H1 (cell line): ENCODE data around the gene KRT85. TPM values are rescaled to one million over a fixed set of nuclear protein-coding genes. Genes with fewer than 3 reads are reported as not detected.

Source experiments
- CTCF ChIA-PET: fragments of 300-600 bp; sonication (Branson Sonifier 250); formaldehyde crosslinking; loops from one replicate; lab custom pipeline; 2021; ENCODE audit not compliant: partially characterized antibody; lab: Charles Lee
- POLR2A ChIA-PET: fragments of 300-600 bp; sonication (Branson Sonifier 250); formaldehyde crosslinking; loops from one replicate; lab custom pipeline; 2021; ENCODE audit warnings: inconsistent platforms; ENCODE audit not compliant: partially characterized antibody; lab: Charles Lee
- DNase-seq, 2 experiments: peaks; one replicate each; pipeline versions ENCODE4 v3.0.0 to v3.0.0-alpha.2; 2010 to 2022; ENCODE audit warnings: low spot score in 2 of 2, low read depth in 1 of 2, mixed read lengths in 1 of 2
- FAIRE-seq: peaks from 2 replicates; lab custom pipeline; 2011; peaks lifted over from hg19 to GRCh38; lab: Jason Lieb, UNC
- H2AFZ ChIP-seq: 2 replicates; pipeline ENCODE4 v1.8.1; 2012; ENCODE audit warnings: low read length, inconsistent platforms
- H2AK5ac ChIP-seq: 2 replicates; pipeline ENCODE4 v1.6.1; 2013; ENCODE audit warnings: low read depth, low read length
- H2BK120ac ChIP-seq: replicated peaks from 2 replicates; pipeline ENCODE3; 2013; ENCODE audit warnings: low read depth, low read length, inconsistent platforms
- H2BK12ac ChIP-seq: 2 replicates; pipeline ENCODE4 v1.6.1; 2013; ENCODE audit warnings: low read depth, low read length
- H2BK15ac ChIP-seq: 2 replicates; pipeline ENCODE4 v1.6.1; 2013; ENCODE audit warnings: low read length
- H2BK20ac ChIP-seq: 2 replicates; pipeline ENCODE4 v1.6.1; 2013; ENCODE audit warnings: low read length
- H2BK5ac ChIP-seq: 2 replicates; pipeline ENCODE4 v1.6.1; 2013; ENCODE audit warnings: low read depth, low read length
- H3K14ac ChIP-seq: 2 replicates; pipeline ENCODE4 v1.6.1; 2013; ENCODE audit warnings: inconsistent platforms; ENCODE audit not compliant: insufficient read length
- H3K18ac ChIP-seq: 2 replicates; pipeline ENCODE4 v1.6.1; 2013; ENCODE audit warnings: low read length; ENCODE audit errors: extremely low read depth
- H3K23ac ChIP-seq: 2 replicates; pipeline ENCODE4 v1.6.1; 2013; ENCODE audit warnings: inconsistent platforms; ENCODE audit not compliant: insufficient read length
- H3K23me2 ChIP-seq: 2 replicates; pipeline ENCODE4 v1.6.1; 2013; ENCODE audit warnings: low read depth, low read length
- H3K27ac ChIP-seq: 2 replicates; pipeline ENCODE4 v1.6.1; 2011; ENCODE audit warnings: low read depth, low read length, inconsistent platforms
- H3K27me3 ChIP-seq, 4 experiments: replicated peaks in 1 of 4; 1 replicate in 1 of 4; 2 replicates in 3 of 4; pipeline versions ENCODE4 v1.6.1 to v1.8.1; 2011 to 2013; ENCODE audit warnings: low read length in 3 of 4, mild to moderate bottlenecking in 3 of 4, inconsistent platforms in 2 of 4, mixed read lengths in 2 of 4, moderate library complexity in 1 of 4; ENCODE audit not compliant: control insufficient read depth in 3 of 4, insufficient read depth in 3 of 4; ENCODE audit errors: extremely low read depth in 1 of 4
- H3K36me3 ChIP-seq, 4 experiments: 2 replicates each; pipeline versions ENCODE4 v1.6.1 to v1.8.1; 2011 to 2013; ENCODE audit warnings: mild to moderate bottlenecking in 4 of 4, low read length in 3 of 4, moderate library complexity in 2 of 4, control low read depth in 1 of 4, inconsistent platforms in 1 of 4; ENCODE audit not compliant: insufficient read depth in 4 of 4, control insufficient read depth in 2 of 4
- H3K4ac ChIP-seq: replicated peaks from 2 replicates; pipeline ENCODE3; 2013; ENCODE audit warnings: low read length, low read depth, mixed read lengths, inconsistent platforms; ENCODE audit not compliant: insufficient read length
- H3K4me1 ChIP-seq, 4 experiments: replicated peaks in 1 of 4; 1 replicate in 1 of 4; 2 replicates in 3 of 4; pipeline versions ENCODE4 v1.6.1 to v1.8.1; 2011 to 2013; ENCODE audit warnings: low read length in 3 of 4, inconsistent platforms in 2 of 4, mixed read lengths in 1 of 4; ENCODE audit not compliant: insufficient read depth in 4 of 4, control insufficient read depth in 3 of 4
- H3K4me2 ChIP-seq, 2 experiments: 2 replicates each; pipeline versions ENCODE4 v1.6.1 to v1.8.1; 2011 to 2013; ENCODE audit warnings: low read depth in 2 of 2, low read length in 2 of 2, control low read depth in 1 of 2, inconsistent platforms in 1 of 2, mild to moderate bottlenecking in 1 of 2; ENCODE audit not compliant: insufficient read depth in 1 of 2
- H3K4me3 ChIP-seq, 4 experiments: fragments of 200-600, 300-600 bp in 1 of 4; sonication (generic), shearing (Covaris generic), sonication (Bioruptor Twin) in 1 of 4; 2 replicates each; pipeline versions ENCODE4 v1.5.1 to v1.8.1; 2011 to 2016; ENCODE audit warnings: low read length in 4 of 4, low read depth in 3 of 4, control low read depth in 2 of 4, inconsistent platforms in 2 of 4, mild to moderate bottlenecking in 2 of 4, mixed read lengths in 1 of 4, moderate library complexity in 1 of 4; ENCODE audit not compliant: insufficient read depth in 2 of 4; ENCODE audit errors: extremely low read depth in 1 of 4
- H3K56ac ChIP-seq: replicated peaks from 2 replicates; pipeline ENCODE3; 2013; ENCODE audit warnings: low read depth, mild to moderate bottlenecking, mixed read lengths, low read length, inconsistent platforms; ENCODE audit not compliant: insufficient read length
- H3K79me1 ChIP-seq: 2 replicates; pipeline ENCODE4 v1.6.1; 2013; ENCODE audit warnings: low read depth, low read length, control low read depth
- H3K79me2 ChIP-seq, 2 experiments: 2 replicates each; pipeline versions ENCODE4 v1.6.1 to v1.8.1; 2012 to 2013; ENCODE audit warnings: low read length in 2 of 2, mild to moderate bottlenecking in 2 of 2, inconsistent platforms in 1 of 2; ENCODE audit not compliant: insufficient read depth in 2 of 2, control insufficient read depth in 1 of 2
- H3K9ac ChIP-seq, 4 experiments: replicated peaks in 1 of 4; 1 replicate in 1 of 4; 2 replicates in 3 of 4; pipeline versions ENCODE4 v1.6.1 to v1.8.1; 2011 to 2013; ENCODE audit warnings: low read depth in 3 of 4, low read length in 3 of 4, control low read depth in 2 of 4, mild to moderate bottlenecking in 2 of 4, moderate library complexity in 2 of 4, inconsistent platforms in 1 of 4; ENCODE audit errors: extremely low read depth in 1 of 4
- H3K9me3 ChIP-seq, 2 experiments: 2 replicates each; pipeline versions ENCODE4 v1.6.1 to v1.8.1; 2012 to 2013; ENCODE audit warnings: mild to moderate bottlenecking in 2 of 2, moderate library complexity in 2 of 2, control low read depth in 1 of 2, inconsistent platforms in 1 of 2, low read depth in 1 of 2, low read length in 1 of 2, mixed read lengths in 1 of 2; ENCODE audit not compliant: insufficient read depth in 2 of 2
- H4K20me1 ChIP-seq, 2 experiments: replicated peaks in 1 of 2; 2 replicates each; pipeline versions ENCODE3 to v1.8.1; 2011 to 2013; ENCODE audit warnings: inconsistent platforms in 2 of 2, low read length in 2 of 2, mild to moderate bottlenecking in 1 of 2; ENCODE audit not compliant: insufficient read depth in 2 of 2, control insufficient read depth in 1 of 2
- H4K5ac ChIP-seq: 2 replicates; pipeline ENCODE4 v1.6.1; 2013; ENCODE audit warnings: low read length, low read depth, mixed read lengths, inconsistent platforms; ENCODE audit not compliant: insufficient read length
- H4K8ac ChIP-seq: 2 replicates; pipeline ENCODE4 v1.8.0; 2013; ENCODE audit warnings: mild to moderate bottlenecking, moderate library complexity, low read length, inconsistent platforms; ENCODE audit not compliant: insufficient read depth; ENCODE audit errors: extremely low read depth
- H4K91ac ChIP-seq: replicated peaks from 2 replicates; pipeline ENCODE3; 2013; ENCODE audit warnings: low read length, mixed read lengths, inconsistent platforms; ENCODE audit not compliant: insufficient read length
- BACH1 ChIP-seq: IDR thresholded peaks from 2 replicates; pipeline ENCODE4 v1.6.1; 2012; ENCODE audit warnings: low read length, improper control_type of control experiment
- RBBP5 ChIP-seq: IDR thresholded peaks from 2 replicates; pipeline ENCODE4 v1.7.1; 2012; ENCODE audit warnings: low read depth, mild to moderate bottlenecking, inconsistent platforms, low read length, moderate library complexity, borderline replicate concordance
- WGBS, 2 experiments: shearing (Covaris generic) in 1 of 2; methylation state at CpG; one replicate each; pipeline versions ENCODE4 v1.1.6 to v1.1.7; 2013 to 2015; ENCODE audit warnings: low lambda C conversion rate in 2 of 2, mixed read lengths in 2 of 2, inconsistent platforms in 1 of 2, low coverage in 1 of 2, missing lambda C conversion rate in 1 of 2; ENCODE audit not compliant: insufficient replicate concordance in 2 of 2, insufficient coverage in 1 of 2, insufficient read length in 1 of 2; ENCODE audit errors: extremely low coverage in 1 of 2, missing lambda C conversion rate in 1 of 2; 5-methylcytosine and 5-hydroxymethylcytosine counted together
- polyA plus RNA-seq, 7 experiments: library from polyadenylated mRNA; depleted of rRNA in 3 of 7; stranded (reverse) in 5 of 7; unstranded in 2 of 7; fragments of >200 nt in 5 of 7; fragments of 200-250 nt in 2 of 7; gene quantifications; 1 replicate in 5 of 7; 2 replicates in 1 of 7; 4 replicates in 1 of 7; pipeline versions ENCODE4 v1.2.1 to v1.2.3, GENCODE V29; 2011 to 2013; ENCODE audit warnings: missing spikeins in 2 of 7, mixed read lengths in 2 of 7
- total RNA-seq: library from RNA; stranded (reverse); fragmentation: NEBNext Ultra II Directional; extraction: Animal tissue kit (Norgen Biotek cat#: 25700); gene quantifications from 2 replicates; pipeline ENCODE4 v1.2.1, GENCODE V29; 2021

Gene KRT85
- total and polyA plus RNA-seq, 2 of the 8 experiments (the other 6 are each of a cell fraction or from before 2014, with no cell fraction given) = not detected

GRCh38 chr12:52381206-52381605 is 13.9 kb upstream of the KRT85 start:
- Histone ChIP-seq H3K23ac (no peak overlapping the region), H2BK20ac (no peak overlapping the region), H4K20me1 (no peaks in the 10 kb centered on the region), H3K36me3 (no peaks in the 10 kb centered on the region), H3K79me1 (no peaks in the 10 kb centered on the region), H3K18ac (no peak overlapping the region), H3K56ac (no peak overlapping the region), H3K14ac (no peak overlapping the region), H4K91ac (no peak overlapping the region), H3K4ac (no peak overlapping the region), H2BK15ac (no peak overlapping the region), H3K27me3 (no peaks in the 10 kb centered on the region), H2AFZ (no peak overlapping the region), H2BK120ac (no peak overlapping the region), H3K9ac (no peak overlapping the region), H3K23me2 (no peaks in the 10 kb centered on the region), H3K4me3 (no peak overlapping the region), H4K5ac (no peak overlapping the region), H2BK5ac (no peak overlapping the region), H2AK5ac (no peak overlapping the region), H4K8ac (no peak overlapping the region), H2BK12ac (no peak overlapping the region), H3K79me2 (no peaks in the 10 kb centered on the region), H3K9me3 (no peaks in the 10 kb centered on the region), H3K27ac (no peak overlapping the region), H3K4me2 (no peak overlapping the region), H3K4me1 (no peaks in the 10 kb centered on the region)
- FAIRE-seq (no peak), DNase-seq (no peak)
- TF ChIP-seq BACH1 (no peak), RBBP5 (no peak)
- POLR2A ChIA-PET = no interaction called here
- CTCF ChIA-PET = interaction anchor here (0.6 to 11.3 kb wide), 18 partner anchors 8 to 525 kb away, joined by 3 to 112 read pairs (median 6); partner anchors contain the start of gene KRT85
- 87% methylated on average over 7 of the region's 8 CpGs; no CpG with 5 or more reads in 1 of the 2 experiments for WGBS, 2 experiments
